Liver (tissue), 9 donors: ENCODE results near the gene RPS6KB2. TPM values are rescaled to one million over a fixed set of nuclear protein-coding genes. Genes with fewer than 3 reads are reported as not detected.

Experiments used
- DNase-seq: peaks from one replicate; pipeline ENCODE4 v3.0.0-alpha.2; 2017; ENCODE audit warnings: low spot score
- H3K27ac ChIP-seq, 2 donors: one replicate each; pipeline ENCODE4 v1.7.0; 2013; ENCODE audit warnings: inconsistent platforms in 2 of 2, low read length in 2 of 2, control low read depth in 1 of 2, low read depth in 1 of 2, mild to moderate bottlenecking in 1 of 2
- H3K27me3 ChIP-seq, 4 donors: one replicate each; pipeline versions ENCODE4 v1.6.1 to v1.7.0; 2013; ENCODE audit warnings: low read length in 3 of 4, inconsistent platforms in 1 of 4, mild to moderate bottlenecking in 1 of 4, moderate library complexity in 1 of 4; ENCODE audit not compliant: control insufficient read depth in 4 of 4, insufficient read depth in 4 of 4
- H3K36me3 ChIP-seq, 4 donors: one replicate each; pipeline versions ENCODE4 v1.6.1 to v1.7.0; 2013; ENCODE audit warnings: low read length in 3 of 4, mild to moderate bottlenecking in 3 of 4, low read depth in 1 of 4, moderate library complexity in 1 of 4; ENCODE audit not compliant: control insufficient read depth in 4 of 4, insufficient read depth in 3 of 4
- H3K4me1 ChIP-seq, 4 donors: one replicate each; pipeline versions ENCODE4 v1.6.1 to v1.7.0; 2013; ENCODE audit warnings: low read length in 3 of 4, mild to moderate bottlenecking in 3 of 4, moderate library complexity in 1 of 4; ENCODE audit not compliant: control insufficient read depth in 4 of 4, insufficient read depth in 4 of 4
- H3K4me3 ChIP-seq, 3 donors: one replicate each; pipeline versions ENCODE4 v1.6.1 to v1.7.0; 2013; ENCODE audit warnings: low read length in 3 of 3, control low read depth in 1 of 3, low read depth in 1 of 3, mild to moderate bottlenecking in 1 of 3
- H3K9ac ChIP-seq, 2 donors: one replicate each; pipeline ENCODE4 v1.7.0; 2013; ENCODE audit warnings: low read length in 2 of 2, mild to moderate bottlenecking in 2 of 2, moderate library complexity in 2 of 2, control low read depth in 1 of 2, low read depth in 1 of 2
- H3K9me3 ChIP-seq, 4 donors: one replicate each; pipeline versions ENCODE4 v1.6.1 to v1.7.0; 2013; ENCODE audit warnings: low read length in 3 of 4; ENCODE audit not compliant: control insufficient read depth in 4 of 4
- CTCF ChIP-seq: fragments of 150-350 bp; IDR thresholded peaks from 2 replicates; pipeline ENCODE4 v1.5.1; 2017; ENCODE audit warnings: improper control_type of control experiment, low read depth, low read length; ENCODE audit not compliant: missing input control
- EGR1 ChIP-seq, 2 donors: IDR thresholded peaks; 2 replicates each; pipeline ENCODE4 v1.6.1; 2016 to 2018; ENCODE audit warnings: antibody characterized with exemption in 2 of 2, low read depth in 2 of 2
- FOXA1 ChIP-seq: IDR thresholded peaks from 2 replicates; pipeline ENCODE4 v1.6.1; 2016; ENCODE audit warnings: antibody characterized with exemption
- FOXA2 ChIP-seq: IDR thresholded peaks from 2 replicates; pipeline ENCODE4 v1.6.1; 2016; ENCODE audit warnings: antibody characterized with exemption
- GABPA ChIP-seq, 2 donors: IDR thresholded peaks in 1 of 2; conservative IDR thresholded peaks in 1 of 2; 2 replicates each; pipeline ENCODE4 v1.6.1; 2016; ENCODE audit warnings: antibody characterized with exemption in 2 of 2, mild to moderate bottlenecking in 1 of 2, moderate library complexity in 1 of 2
- HNF4A ChIP-seq, 2 donors: conservative IDR thresholded peaks; 2 replicates each; pipeline ENCODE4 v1.6.1; 2016; ENCODE audit warnings: antibody characterized with exemption in 2 of 2, mild to moderate bottlenecking in 2 of 2
- HNF4G ChIP-seq: IDR thresholded peaks from 2 replicates; pipeline ENCODE4 v1.6.1; 2016; ENCODE audit warnings: antibody characterized with exemption
- JUND ChIP-seq, 2 donors: IDR thresholded peaks; 2 replicates each; pipeline ENCODE4 v1.6.1; 2016; ENCODE audit warnings: antibody characterized with exemption in 2 of 2
- MAX ChIP-seq: IDR thresholded peaks from 2 replicates; pipeline ENCODE4 v1.6.1; 2016; ENCODE audit warnings: antibody characterized with exemption
- NR2F2 ChIP-seq: IDR thresholded peaks from 2 replicates; pipeline ENCODE4 v1.6.1; 2016; ENCODE audit warnings: antibody characterized with exemption
- RAD21 ChIP-seq, 2 donors: IDR thresholded peaks; 2 replicates each; pipeline ENCODE4 v1.6.1; 2016; ENCODE audit warnings: antibody characterized with exemption in 2 of 2, mild to moderate bottlenecking in 2 of 2
- REST ChIP-seq: IDR thresholded peaks from 2 replicates; pipeline ENCODE4 v1.6.1; 2016; ENCODE audit warnings: antibody characterized with exemption, mild to moderate bottlenecking
- RXRA ChIP-seq, 2 donors: IDR thresholded peaks; 2 replicates each; pipeline ENCODE4 v1.6.1; 2017 to 2018; ENCODE audit warnings: antibody characterized with exemption in 2 of 2, mild to moderate bottlenecking in 1 of 2
- SP1 ChIP-seq: IDR thresholded peaks from 2 replicates; pipeline ENCODE4 v1.6.1; 2018; ENCODE audit warnings: antibody characterized with exemption, mild to moderate bottlenecking
- TAF1 ChIP-seq: conservative IDR thresholded peaks from 2 replicates; pipeline ENCODE4 v1.6.1; 2016; ENCODE audit warnings: antibody characterized with exemption, mild to moderate bottlenecking
- YY1 ChIP-seq: IDR thresholded peaks from 2 replicates; pipeline ENCODE4 v1.6.1; 2016; ENCODE audit warnings: antibody characterized with exemption, mild to moderate bottlenecking
- ZBTB33 ChIP-seq: IDR thresholded peaks from 2 replicates; pipeline ENCODE4 v1.6.1; 2016; ENCODE audit warnings: antibody characterized with exemption
- WGBS: extraction: QIAGEN DNeasy Blood & Tissue Kit; methylation state at CpG from one replicate; pipeline ENCODE4 v1.1.7; 2013; 5-methylcytosine and 5-hydroxymethylcytosine counted together
- polyA plus RNA-seq, 2 donors: library from polyadenylated mRNA; stranded (reverse) in 1 of 2; unstranded in 1 of 2; fragments of 200-250 nt in 1 of 2; fragments of >200 nt in 1 of 2; fragmentation: Nextera tagmentation in 1 of 2; extraction: Ambion mirVana in 1 of 2; gene quantifications; one replicate each; pipeline versions ENCODE4 v1.2.1 to v1.2.3, GENCODE V29; 2013 to 2015
- total RNA-seq, 2 donors: library from RNA; depleted of rRNA; stranded (reverse); fragments of >200 nt; gene quantifications; one replicate each; pipeline ENCODE4 v1.2.3, GENCODE V29; 2014
- TF ChIP-seq, protein P1 (sequence below): IDR thresholded peaks from 2 replicates; pipeline ENCODE4 v1.6.1; 2016; ENCODE audit warnings: antibody characterized with exemption
- donor health status: healthy.
- donor health status: healthy.
- donor health status: healthy.
- donor health status: healthy.
- donor health status: healthy.

RPS6KB2 gene
- total and polyA plus RNA-seq, 4 donors, result 31.5 to 49.6 (median 37.7) TPM

DNA sequence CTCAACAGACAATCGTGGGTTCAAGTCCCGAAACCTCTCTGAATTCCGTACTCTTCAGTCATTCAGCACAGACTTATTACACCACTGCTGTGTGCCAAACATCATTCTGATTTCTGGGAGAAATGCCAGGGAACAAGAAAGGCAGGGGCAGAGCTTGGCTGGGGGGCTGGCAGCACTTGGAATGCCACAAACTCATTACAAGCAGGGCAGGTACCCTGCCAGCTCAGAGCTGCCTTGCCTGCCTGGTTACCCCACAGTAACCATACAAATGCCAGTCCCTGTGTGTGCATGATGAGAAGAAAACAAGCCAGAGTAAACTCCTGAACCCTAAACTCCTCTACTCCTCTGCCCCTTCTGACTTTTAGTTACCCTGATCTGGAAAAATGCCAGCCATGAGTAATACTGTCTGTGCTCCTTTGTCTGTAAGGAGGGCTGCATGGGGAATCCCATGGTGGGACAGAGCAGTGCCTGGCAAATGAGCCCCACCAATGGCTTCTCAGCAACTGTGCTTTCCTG lies 43.4 kb upstream of the RPS6KB2 start:
- DNase-seq, result no peak

DNA sequence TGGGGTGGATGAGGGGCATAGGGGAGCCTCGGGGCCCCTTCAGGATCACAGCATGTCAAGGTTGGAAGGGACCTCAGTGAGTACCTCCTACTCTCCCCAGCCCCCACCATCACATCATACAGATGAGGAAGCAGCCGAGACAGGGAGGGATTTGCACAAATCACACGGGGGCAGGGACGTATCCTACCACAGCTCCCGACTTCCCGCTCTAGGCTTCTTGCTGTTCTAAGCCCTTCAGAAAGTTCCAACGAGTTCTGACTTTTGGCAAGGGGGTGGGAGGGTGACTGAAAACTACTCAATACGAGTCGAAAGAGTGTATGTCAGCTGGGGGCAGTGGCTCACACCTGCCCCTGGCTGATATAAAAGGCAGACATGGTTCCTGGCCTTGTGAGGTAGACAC lies 41.2 kb upstream of the RPS6KB2 start:
- Histone ChIP-seq H3K36me3 (no peaks in the 10 kb centered on the region), H3K9me3 (no peaks in the 10 kb centered on the region), H3K9ac (no peak overlapping the region), H3K27me3 (no peaks in the 10 kb centered on the region), H3K4me1 (peaks cover 0 to 13% (median 9%) of the 10 kb centered on the region in 4 donors), H3K27ac (no peak overlapping the region), H3K4me3 (no peak overlapping the region)
- DNase-seq, result no peak
- TF ChIP-seq REST, result no peak
- TF ChIP-seq RAD21 (IDR thresholded peaks at IDR 0.05), result no peak
- TF ChIP-seq RXRA (IDR thresholded peaks at IDR 0.05), result no peak
- no peak for TF ChIP-seq SP1
- no peak for TF ChIP-seq GABPA (IDR thresholded peaks at IDR 0.05 in 1 of 2, conservative IDR thresholded peaks at IDR 0.05 in 1 of 2)
- TF ChIP-seq CTCF, result no peak
- no peak for TF ChIP-seq FOXA2
- TF ChIP-seq, protein P1, sequence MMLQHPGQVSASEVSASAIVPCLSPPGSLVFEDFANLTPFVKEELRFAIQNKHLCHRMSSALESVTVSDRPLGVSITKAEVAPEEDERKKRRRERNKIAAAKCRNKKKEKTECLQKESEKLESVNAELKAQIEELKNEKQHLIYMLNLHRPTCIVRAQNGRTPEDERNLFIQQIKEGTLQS, result no peak
- no peak for TF ChIP-seq EGR1 (IDR thresholded peaks at IDR 0.05; ENCODE audit: low read depth in 2 of 2)
- no peak for TF ChIP-seq JUND (IDR thresholded peaks at IDR 0.05)
- no peak for TF ChIP-seq HNF4G
- no peak for TF ChIP-seq HNF4A (conservative IDR thresholded peaks at IDR 0.05)
- no peak for TF ChIP-seq MAX
- no peak for TF ChIP-seq ZBTB33
- no peak for TF ChIP-seq TAF1
- TF ChIP-seq NR2F2, result no peak
- no peak for TF ChIP-seq YY1
- 44% methylated on average over 9 of the region's 9 CpGs for WGBS

More for the DNA sequence above, 43.4 kb upstream of the RPS6KB2 start:
- Histone ChIP-seq H3K36me3 (no peaks in the 10 kb centered on the region), H3K27ac (no peak overlapping the region), H3K4me1 (peaks cover 0 to 5% (median 0%) of the 10 kb centered on the region in 4 donors), H3K27me3 (no peaks in the 10 kb centered on the region), H3K9ac (no peak overlapping the region), H3K4me3 (no peak overlapping the region), H3K9me3 (no peaks in the 10 kb centered on the region)
- 65% methylated on average over 3 of the region's 3 CpGs for WGBS
- TF ChIP-seq FOXA1, result no peak
- TF ChIP-seq, protein P1, result no peak
- TF ChIP-seq EGR1 (IDR thresholded peaks at IDR 0.05; ENCODE audit: low read depth in 2 of 2), result no peak
- TF ChIP-seq RAD21 (IDR thresholded peaks at IDR 0.05), result no peak
- no peak for TF ChIP-seq HNF4G
- no peak for TF ChIP-seq FOXA2
- no peak for TF ChIP-seq YY1
- no peak for TF ChIP-seq JUND (IDR thresholded peaks at IDR 0.05)
- TF ChIP-seq SP1, result no peak
- TF ChIP-seq ZBTB33, result no peak
